NOMO-1 treated with DMSO at 0.1 percent for 48 hours (cell line): Measurements from ENCODE around the gene KLHL29.
A peak's percentile ranks its signal among the peaks of the same experiment; 100 is the strongest.

Source experiments
- DNase-seq: peaks from one replicate; lab custom pipeline; 2025; ENCODE audit not compliant: unreplicated experiment; lab: John Stamatoyannopoulos, UW

The KLHL29 gene

DNA sequence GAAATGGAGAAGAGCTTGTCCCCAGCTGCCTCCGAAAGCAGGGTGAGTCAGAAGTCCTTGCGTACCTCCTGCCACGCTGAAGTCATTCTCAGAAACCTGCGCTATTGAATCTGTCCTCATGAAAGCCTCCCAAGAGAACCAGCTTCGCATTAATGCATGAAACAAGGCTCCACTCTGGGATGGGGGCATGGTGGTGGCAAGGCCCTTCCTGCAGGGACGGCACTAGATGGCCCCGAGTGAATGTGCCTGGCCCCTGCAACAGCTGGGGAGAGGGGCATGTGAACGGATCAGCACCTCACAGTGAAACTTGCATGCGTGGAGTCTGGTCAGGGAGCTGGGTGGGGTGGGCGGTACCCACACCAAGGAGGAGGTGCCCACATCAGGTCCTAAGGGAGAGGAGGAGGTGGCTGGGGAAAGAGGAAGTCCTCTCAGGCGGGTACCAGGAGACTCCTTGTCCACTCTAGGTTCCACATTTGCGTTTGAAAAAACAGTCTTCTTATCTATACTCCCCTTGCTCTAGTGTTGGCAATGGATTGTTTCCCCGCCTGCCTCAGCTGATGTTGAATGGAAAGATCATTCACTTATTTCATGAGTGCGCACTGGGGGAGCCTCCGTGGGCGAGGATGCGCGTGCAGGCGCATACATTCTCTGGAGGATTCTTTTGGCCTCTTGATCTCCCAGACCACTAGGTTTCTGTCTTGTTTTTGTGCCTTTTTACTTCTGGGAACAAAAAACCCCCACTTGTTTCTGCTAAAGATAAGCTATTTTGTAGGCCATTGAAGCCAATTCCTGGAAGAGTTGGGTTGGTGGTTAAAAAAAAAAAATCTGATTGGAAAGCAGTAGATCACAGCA, 104.7 kb downstream of the KLHL29 start:
- no peak for DNase-seq

GRCh38 chr2:23491591-23492336, 106.8 kb downstream of the KLHL29 start:
- no peak for DNase-seq

- no peak for DNase-seq
Measured at GRCh38 chr2:23492337-23492675, 107.3 kb downstream of the KLHL29 start.

- no peak for DNase-seq
Measured at GRCh38 chr2:23492921-23493320, 107.9 kb downstream of the KLHL29 start.

GRCh38 chr2:23493846-23494245, 108.9 kb downstream of the KLHL29 start:
- DNase-seq, result no peak

DNA sequence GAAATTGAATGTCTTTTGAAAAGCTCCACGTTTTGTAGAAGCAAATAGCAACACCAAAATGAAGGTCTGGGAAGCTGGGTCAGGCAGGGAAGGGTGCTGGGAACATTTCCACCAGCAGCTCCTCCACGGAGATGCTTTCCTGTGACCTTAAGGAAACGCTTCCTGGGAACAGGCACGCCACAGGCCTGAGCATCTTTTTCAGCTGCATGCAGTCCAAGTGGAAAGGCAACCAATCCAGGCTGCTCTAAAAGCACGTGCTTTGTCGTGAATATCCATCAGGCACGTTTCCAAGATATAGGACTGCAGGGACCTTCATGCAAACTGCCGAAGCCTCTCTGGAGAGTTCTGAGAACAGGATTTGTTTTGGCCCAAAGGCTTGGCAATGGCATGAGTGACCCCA, 109.3 kb downstream of the KLHL29 start:
- no peak for DNase-seq

- DNase-seq, result no peak
Measured at GRCh38 chr2:23495661-23496114, 110.7 kb downstream of the KLHL29 start.

DNA sequence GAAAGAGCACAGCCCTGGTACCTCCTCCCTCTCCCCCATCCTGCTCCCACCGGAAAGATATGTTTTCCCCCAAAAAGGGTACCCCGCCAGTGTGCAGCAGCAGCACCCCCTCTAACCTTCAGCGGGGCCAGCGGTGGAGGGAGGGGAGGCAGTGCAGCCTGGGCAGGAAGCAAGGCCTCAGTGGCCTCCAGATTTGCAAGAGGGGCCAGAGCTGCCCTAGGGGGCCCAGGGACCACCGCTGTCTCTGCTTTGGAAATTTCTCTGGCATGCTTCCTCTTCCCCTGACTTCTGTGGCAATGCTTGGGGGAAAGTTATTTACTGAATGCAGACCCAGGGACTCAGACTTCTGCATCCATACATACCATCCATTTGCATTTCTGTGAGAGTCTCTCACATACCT, 111.5 kb downstream of the KLHL29 start:
- no peak for DNase-seq

DNA sequence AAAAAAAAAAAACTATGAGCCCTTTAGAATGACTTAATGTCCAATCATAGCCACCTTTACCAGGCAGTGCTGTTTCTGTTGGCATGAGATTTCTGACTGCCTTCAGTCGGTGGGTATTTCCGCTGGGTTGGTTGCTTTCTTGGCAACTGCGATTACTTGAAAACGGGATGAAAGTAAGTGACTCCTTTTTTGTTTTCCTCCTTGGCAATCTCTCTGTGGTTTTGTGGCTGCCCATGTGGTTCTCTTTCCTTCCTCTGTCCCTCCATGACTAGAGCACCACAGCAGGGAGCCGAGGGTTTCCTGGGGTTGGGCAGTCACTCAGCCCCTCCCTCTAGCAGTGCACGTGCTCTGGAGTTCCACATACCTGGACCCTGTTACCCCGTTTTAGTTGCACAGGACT, 112.1 kb downstream of the KLHL29 start:
- DNase-seq, result peak; percentile 54

DNA sequence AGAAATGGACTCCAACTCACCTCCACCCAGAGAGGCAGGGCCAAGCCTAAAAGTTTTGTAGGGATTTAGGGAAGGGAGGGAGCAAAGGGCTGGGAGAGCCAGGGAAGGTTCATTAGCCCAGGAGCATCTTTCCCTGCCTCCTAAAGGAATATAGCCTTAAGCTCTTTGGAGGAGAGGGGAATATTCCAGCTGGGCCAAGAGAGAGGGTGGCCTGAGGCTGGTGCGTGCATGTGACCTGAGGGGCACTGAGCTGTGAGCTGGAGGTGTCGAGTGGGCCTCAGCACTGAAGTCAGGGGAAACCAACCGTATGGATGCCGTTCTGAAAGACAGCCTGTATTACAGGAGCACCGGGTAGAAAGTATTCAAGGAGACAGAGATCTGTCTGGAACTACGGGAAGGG, 112.6 kb downstream of the KLHL29 start:
- no peak for DNase-seq

- no peak for DNase-seq
Measured at GRCh38 chr2:23498943-23499342, 114.0 kb downstream of the KLHL29 start.

- no peak for DNase-seq
Measured at GRCh38 chr2:23499439-23499838, 114.5 kb downstream of the KLHL29 start.

- no peak for DNase-seq
Measured at GRCh38 chr2:23500836-23501235, 115.9 kb downstream of the KLHL29 start.

DNA sequence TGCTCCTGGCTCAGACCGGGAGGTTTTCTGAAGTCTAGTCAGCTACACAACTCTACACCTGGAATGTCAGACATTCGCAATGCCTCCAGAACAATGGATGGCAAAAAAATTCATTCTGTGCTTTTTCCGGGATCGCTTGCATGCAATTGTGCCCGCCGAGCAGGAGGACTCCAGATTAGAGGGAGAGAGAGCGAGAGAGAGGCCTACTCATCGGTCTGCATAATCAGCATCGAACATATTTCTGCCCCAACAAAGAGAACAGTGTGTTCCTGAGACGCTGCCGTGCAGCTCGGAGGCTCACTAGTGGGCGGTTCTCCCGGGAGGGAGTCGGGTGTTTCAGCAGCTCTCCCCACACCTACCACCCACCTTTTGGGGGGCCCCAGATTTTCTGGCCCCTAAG, 117.1 kb downstream of the KLHL29 start:
- DNase-seq, result no peak

DNA sequence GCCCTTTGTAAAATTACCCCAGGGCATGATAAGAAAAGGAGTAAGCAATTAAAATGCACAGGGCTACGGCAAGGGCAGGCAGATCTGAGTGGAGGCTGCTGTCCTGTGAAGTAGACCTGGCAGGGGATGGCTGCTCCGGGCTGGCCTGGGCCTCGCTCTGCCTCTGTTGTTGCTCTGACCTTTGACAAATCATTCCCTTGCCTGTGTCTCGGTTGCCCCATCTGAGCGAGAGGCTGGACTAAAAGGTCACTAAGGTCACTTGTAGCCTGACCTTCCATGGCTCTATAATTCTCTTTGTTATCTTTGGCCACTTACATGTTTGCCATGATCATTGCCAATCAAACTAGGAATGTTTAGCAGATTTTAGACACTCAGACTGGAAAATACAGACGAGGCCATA, 118.1 kb downstream of the KLHL29 start:
- DNase-seq, result no peak

GRCh38 chr2:23503682-23504081, 118.7 kb downstream of the KLHL29 start:
- DNase-seq, result no peak

DNA sequence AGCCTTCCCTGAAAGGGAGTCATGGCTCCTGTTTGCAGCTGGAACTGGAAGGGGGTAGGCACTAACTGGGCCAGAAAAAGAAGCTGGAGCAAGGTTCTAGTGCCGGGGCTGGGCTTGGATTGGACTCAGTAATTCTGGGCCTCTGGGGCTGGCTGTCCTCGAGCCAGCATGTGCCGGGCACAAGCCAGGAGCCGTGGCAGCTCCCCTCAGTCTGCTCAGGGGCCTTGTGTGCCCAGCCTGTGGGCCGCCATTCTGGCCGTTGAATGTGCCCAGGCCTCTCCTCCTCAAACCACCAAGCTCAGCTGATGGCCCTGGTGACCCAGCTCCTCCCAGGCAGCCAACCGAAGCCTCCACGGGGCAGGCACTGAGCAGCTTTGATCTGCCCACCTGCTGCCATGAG, 119.6 kb downstream of the KLHL29 start:
- DNase-seq, result no peak

- DNase-seq, result no peak
Measured at GRCh38 chr2:23505218-23505983, 120.4 kb downstream of the KLHL29 start.

GRCh38 chr2:23505984-23506380, 121.0 kb downstream of the KLHL29 start:
- DNase-seq, result no peak

DNA sequence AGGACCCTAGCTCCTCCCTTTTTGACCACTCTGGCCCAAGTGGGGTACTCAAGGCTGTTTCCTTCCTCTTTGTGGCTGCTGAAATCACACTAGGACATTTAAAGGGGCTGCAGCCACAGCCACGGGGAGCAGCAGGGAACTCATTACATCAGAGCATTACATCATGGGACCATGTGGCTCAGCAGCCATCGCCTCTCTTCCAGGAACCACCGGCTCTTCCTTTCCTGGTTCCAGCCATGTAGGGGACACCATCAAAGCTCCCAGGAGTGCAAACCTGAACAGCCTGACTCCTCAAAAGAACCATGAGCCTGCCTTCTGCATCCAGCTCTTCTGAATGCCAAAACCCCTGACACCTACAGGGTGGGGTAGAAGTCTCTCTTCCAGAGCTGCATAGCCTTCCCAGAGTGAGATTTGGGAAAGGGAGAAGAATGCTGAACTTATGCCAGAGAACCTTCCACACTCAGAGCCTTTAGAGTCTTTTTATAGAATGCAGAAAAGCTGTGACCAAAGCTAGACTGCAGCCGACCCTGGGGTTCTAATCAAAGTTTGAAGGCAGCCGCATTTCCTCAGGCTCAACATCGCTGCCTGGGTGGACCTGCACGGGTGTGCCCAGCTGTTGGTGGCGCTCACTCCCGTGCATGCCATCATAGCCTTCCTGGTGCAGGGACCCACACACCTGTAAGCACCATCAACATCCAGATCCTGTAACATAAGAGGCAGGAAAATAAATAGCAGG, 121.7 kb downstream of the KLHL29 start:
- DNase-seq, result peak; percentile 31
